ENCODE measurements around the gene PLPPR5.

GRCh38 chr1:99049745-99050144 lies 45.1 kb upstream of the PLPPR5 start:
- TF ChIP-seq, protein P1, sequence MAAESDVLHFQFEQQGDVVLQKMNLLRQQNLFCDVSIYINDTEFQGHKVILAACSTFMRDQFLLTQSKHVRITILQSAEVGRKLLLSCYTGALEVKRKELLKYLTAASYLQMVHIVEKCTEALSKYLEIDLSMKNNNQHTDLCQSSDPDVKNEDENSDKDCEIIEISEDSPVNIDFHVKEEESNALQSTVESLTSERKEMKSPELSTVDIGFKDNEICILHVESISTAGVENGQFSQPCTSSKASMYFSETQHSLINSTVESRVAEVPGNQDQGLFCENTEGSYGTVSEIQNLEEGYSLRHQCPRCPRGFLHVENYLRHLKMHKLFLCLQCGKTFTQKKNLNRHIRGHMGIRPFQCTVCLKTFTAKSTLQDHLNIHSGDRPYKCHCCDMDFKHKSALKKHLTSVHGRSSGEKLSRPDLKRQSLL (tag by site-specific recombination; IDR thresholded peaks at IDR 0.05), result no peak
- TF ChIP-seq ZBTB1 (tag by site-specific recombination; IDR thresholded peaks at IDR 0.05) (no peak), ZNF202 (tag by site-specific recombination; IDR thresholded peaks at IDR 0.05; ENCODE audit: borderline replicate concordance) (no peak), CTCF (tag by site-specific recombination; IDR thresholded peaks at IDR 0.05) (no peak), YY1 (tag by site-specific recombination; IDR thresholded peaks at IDR 0.05) (no peak), ZNF274 (IDR thresholded peaks at IDR 0.05; ENCODE audit: low read length) (no peak), ZNF274 (tag by site-specific recombination; IDR thresholded peaks at IDR 0.05; ENCODE audit: borderline replicate concordance) (no peak), SP7 (tag by site-specific recombination; IDR thresholded peaks at IDR 0.05) (no peak), ZNF449 (tag by site-specific recombination; IDR thresholded peaks at IDR 0.05) (no peak), ZBTB48 (tag by site-specific recombination; IDR thresholded peaks at IDR 0.05) (no peak), ZNF670 (tag by site-specific recombination; IDR thresholded peaks at IDR 0.05; ENCODE audit: low read depth) (no peak), HOXD13 (CRISPR knock-in tag; IDR thresholded peaks at IDR 0.05; ENCODE audit: borderline replicate concordance) (no peak)
- TF ChIP-seq, protein P2, sequence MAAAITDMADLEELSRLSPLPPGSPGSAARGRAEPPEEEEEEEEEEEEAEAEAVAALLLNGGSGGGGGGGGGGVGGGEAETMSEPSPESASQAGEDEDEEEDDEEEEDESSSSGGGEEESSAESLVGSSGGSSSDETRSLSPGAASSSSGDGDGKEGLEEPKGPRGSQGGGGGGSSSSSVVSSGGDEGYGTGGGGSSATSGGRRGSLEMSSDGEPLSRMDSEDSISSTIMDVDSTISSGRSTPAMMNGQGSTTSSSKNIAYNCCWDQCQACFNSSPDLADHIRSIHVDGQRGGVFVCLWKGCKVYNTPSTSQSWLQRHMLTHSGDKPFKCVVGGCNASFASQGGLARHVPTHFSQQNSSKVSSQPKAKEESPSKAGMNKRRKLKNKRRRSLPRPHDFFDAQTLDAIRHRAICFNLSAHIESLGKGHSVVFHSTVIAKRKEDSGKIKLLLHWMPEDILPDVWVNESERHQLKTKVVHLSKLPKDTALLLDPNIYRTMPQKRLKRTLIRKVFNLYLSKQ (tag by site-specific recombination; IDR thresholded peaks at IDR 0.05; ENCODE audit: borderline replicate concordance), result no peak
- TF ChIP-seq, protein P3, sequence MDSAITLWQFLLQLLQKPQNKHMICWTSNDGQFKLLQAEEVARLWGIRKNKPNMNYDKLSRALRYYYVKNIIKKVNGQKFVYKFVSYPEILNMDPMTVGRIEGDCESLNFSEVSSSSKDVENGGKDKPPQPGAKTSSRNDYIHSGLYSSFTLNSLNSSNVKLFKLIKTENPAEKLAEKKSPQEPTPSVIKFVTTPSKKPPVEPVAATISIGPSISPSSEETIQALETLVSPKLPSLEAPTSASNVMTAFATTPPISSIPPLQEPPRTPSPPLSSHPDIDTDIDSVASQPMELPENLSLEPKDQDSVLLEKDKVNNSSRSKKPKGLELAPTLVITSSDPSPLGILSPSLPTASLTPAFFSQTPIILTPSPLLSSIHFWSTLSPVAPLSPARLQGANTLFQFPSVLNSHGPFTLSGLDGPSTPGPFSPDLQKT (IDR thresholded peaks at IDR 0.05; ENCODE audit: borderline replicate concordance, low read depth, low read length), result no peak
- TF ChIP-seq, protein P4, sequence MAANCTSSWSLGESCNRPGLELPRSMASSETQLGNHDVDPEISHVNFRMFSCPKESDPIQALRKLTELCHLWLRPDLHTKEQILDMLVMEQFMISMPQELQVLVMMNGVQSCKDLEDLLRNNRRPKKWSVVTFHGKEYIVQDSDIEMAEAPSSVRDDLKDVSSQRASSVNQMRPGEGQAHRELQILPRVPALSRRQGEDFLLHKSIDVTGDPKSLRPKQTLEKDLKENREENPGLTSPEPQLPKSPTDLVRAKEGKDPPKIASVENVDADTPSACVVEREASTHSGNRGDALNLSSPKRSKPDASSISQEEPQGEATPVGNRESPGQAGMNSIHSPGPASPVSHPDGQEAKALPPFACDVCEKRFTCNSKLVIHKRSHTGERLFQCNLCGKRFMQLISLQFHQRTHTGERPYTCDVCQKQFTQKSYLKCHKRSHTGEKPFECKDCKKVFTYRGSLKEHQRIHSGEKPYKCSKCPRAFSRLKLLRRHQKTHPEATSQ (tag by site-specific recombination; IDR thresholded peaks at IDR 0.05), result no peak

Data from HEK293 (cell line).